ACHN (cell line): ENCODE measurements around the gene GAP43.
A peak's percentile ranks its signal among the peaks of the same experiment; 100 is the strongest.

Experiments used
- DNase-seq: peaks from one replicate; pipeline ENCODE4 v3.0.0-alpha.2; 2015
- in situ Hi-C: cut with HindIII; loops from 2 replicates; pipeline ENCODE4 v1.10.0; 2017; ENCODE audit warnings: low sequenced_read_pairs, low pct_ligation_motif_present, low pct_unique_long_range_greater_than_20kb

Gene GAP43

DNA sequence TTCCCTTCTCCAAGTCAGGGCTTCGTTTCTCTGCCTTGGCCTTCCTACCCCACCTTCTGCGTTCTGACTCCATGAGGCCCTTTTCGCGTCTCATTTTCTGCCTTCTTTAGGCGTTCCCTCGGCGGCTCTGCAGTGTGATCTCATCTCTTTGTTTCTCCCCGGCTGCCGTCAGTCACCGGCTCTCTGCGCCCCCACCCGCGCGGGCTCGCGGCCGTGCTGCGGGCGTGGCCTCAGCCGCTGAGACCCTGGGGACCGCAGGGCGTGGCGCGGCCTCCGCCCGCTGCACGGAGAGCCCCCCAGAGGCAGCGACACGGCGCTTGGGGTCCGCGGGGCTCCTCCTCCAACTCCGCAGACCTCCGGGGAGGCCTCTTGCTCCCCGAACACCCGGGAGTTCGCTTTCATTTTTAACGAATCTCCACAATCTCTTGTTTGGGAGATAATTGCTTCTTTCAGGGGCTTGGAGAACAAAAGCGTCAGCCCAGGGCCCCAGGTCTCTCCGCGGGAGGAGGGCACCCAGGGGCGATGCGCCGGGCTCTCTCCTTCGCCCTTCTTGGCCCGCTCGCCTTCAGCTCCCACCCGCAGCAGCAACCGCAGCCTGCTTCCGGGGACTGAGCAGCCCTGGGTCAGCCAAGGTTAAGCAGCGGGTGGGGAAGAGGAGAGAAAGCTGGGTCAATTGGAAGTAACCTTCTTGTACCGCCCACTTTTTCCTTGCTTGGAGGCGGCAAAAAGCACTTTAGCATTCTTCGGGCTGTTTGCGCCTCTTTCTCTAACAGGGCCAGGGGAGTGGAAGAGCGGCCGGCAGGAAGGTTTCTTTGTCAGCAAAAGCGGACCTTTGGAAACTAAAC lies 35.2 kb downstream of the GAP43 start:
- peak; percentile 76 for DNase-seq
- in situ Hi-C loops = no loop called here

DNA sequence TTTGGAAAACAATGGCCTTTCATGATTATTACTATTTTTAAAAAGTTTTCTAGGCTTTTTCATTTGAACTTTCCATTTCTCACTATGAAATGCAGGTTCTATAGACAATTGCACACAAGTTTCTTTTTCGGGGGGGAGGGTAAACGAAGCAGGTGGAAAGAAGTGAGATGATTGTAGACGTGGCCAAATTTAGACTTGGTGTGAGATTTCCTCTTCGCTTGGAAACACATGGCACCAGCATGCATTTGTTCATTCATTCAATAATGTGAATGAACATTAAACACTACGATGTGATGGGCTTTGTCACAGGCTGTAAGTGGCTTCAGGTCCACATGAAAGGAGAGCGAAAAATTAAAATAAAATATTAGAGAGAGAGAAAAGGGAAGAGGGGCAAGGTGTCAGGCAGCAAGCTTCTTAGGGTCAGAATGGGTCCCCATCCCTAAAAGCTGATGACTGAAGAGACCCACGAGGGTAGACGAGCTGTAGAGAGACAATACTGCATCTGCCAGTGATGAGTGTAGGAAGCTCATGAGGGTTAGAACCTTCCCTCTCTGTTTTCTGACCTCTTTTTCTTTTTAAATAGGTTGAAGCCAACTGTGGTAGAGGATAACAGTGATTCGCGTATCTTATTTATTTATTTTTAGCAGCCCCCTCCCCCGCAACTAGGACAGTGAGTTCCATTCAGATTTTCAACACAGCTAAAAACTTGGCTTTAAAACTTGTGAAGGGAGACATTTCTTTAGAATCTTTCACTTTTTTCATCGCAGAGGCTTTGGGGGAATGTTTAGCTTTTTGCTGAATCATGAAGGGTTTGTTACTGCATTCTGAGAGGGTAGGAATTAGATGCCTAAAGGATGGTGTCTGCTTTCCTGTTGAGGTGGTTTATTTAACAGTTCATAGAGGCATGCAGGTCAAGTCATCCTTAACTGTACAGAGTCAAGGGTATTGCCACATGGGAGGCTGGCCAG lies 36.2 kb downstream of the GAP43 start:
- in situ Hi-C loops = no loop called here
- DNase-seq = no peak

GRCh38 chr3:115660646-115661337 lies 37.5 kb downstream of the GAP43 start:
- DNase-seq = no peak
- in situ Hi-C loops = no loop called here

GRCh38 chr3:115662356-115662755 lies 39.0 kb downstream of the GAP43 start:
- DNase-seq = no peak
- in situ Hi-C loops = no loop called here

DNA sequence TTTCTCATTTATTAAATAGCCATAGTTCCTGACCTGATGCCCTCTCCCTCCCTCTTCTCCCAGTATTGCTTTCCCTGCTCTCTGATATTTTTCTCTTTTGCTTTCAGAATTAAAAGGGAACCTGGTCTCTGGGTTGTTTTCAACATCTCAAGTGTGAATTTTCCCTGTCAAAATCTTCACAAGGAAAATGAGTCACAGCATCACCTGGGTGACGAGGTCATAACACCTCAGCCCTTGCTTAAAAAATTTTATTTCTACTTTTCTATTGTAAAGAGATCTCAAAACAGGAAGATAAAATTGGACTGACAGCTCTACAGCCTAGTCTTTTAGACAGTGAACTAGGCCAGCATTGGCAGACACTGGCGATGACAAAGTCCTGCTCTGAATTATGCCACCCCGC lies 40.1 kb downstream of the GAP43 start:
- DNase-seq = no peak
- in situ Hi-C loops = no loop called here

GRCh38 chr3:115666081-115666480 lies 42.8 kb downstream of the GAP43 start:
- in situ Hi-C loops = no loop called here
- no peak for DNase-seq

DNA sequence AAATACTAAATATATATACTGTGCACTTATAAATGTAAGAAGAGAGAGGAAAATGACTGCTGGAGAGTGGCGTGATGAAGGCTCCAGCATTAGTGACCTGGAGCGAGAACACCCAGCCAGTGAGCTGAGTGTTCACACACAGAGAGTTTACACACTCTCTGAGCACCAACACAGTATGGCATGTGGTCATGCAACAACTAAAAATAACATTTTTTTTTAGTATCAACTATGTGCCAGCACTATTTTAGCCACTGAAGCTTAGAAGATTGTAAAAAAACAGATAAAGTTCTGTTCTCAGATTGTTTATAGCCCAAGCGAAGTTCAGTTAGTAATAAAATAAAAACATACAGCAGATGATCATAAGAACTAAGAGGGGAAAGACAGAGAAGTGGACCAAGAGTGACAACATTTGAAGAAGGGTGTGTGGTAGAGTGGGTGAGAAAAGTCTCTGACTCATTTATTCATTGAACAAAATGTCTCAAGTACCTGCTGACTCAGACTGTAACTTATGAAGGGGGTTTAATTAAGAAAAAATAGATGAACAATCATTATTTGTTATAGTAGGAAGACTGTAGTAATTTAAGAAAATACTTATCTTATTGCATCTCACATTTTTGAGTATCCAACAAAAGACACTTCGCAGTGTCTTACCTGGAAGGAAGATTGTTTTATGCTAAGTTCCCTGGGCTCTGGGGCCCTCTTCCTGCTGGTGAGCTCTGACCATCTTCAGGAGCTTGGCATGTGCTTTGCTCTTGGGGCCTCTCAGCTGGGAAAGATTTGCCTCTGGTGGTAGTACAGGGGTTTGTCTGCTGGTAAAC lies 43.8 kb downstream of the GAP43 start:
- DNase-seq = no peak
- in situ Hi-C loops = no loop called here

- no peak for DNase-seq
- in situ Hi-C loops = no loop called here
Observed at GRCh38 chr3:115667738-115668065, 44.4 kb downstream of the GAP43 start.

DNA sequence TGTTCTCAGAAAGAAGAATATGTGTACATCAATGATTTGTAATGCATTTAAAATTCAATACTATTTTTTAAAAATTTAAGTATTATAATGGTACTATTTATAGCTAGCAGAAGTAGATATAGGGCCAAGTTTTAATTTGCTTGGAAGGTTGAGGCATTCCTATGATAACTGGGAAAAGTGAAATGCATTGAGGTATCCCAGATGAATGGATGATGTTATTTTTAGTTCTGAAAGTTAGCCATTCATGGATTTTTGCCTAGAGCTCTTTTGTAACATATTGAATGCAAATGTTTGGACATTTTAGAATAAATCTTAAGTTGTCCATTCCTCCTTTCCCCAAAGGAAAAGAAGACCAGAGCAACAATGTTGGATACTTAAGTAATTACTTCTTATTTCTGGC lies 47.6 kb downstream of the GAP43 start:
- in situ Hi-C loops = no loop called here

GRCh38 chr3:115671761-115672455 lies 48.6 kb downstream of the GAP43 start:
- peak; percentile 8 for DNase-seq
- in situ Hi-C loops = no loop called here

More for the DNA sequence above, 47.6 kb downstream of the GAP43 start:
- no peak for DNase-seq

DNA sequence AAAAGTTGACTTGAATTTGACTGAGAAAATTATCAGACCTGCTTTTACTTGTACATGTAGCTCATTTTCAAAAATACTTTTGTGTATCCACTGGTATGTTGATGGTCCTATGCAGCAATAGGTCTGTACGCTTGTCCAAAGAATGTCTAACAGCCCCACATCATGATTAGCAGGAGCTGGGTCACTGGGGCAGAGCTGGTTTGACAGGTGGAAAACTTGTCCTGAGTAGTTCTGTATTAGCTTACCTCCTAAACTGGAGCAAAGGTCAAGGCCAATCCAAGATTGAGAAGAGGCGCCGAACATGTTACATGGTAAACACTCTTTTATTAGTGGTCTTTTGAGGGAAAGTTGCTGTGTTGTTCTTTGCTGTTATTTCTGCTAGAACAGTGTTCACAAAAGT lies 50.6 kb downstream of the GAP43 start:
- no peak for DNase-seq
- in situ Hi-C loops = no loop called here

GRCh38 chr3:115676336-115676735 lies 53.0 kb downstream of the GAP43 start:
- in situ Hi-C loops = no loop called here
- DNase-seq = no peak

DNA sequence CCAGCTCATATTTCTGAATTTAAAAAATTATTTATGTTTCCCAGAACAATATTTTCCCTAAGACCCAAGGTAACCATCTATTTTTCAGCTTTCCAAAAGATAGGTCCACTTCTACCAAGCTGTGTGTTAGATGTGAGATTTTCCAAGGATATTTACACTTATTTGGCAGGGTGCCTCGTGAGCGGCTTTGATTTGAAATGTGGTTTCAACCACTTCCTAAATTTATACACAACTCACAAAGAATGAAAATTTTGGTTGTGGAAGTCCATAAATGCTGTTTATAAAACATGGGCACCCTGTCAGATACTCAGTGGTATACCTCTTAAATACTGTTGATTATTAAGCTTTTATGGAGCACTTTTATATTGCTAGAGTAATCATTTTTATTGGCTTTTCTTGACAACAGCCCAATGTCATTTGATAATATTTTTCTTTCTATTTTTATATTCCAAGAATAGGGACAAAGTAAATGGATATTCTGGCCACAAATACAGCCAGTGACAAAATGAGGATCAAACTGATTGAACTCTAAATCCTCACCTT lies 57.6 kb downstream of the GAP43 start:
- no peak for DNase-seq
- in situ Hi-C loops = no loop called here

DNA sequence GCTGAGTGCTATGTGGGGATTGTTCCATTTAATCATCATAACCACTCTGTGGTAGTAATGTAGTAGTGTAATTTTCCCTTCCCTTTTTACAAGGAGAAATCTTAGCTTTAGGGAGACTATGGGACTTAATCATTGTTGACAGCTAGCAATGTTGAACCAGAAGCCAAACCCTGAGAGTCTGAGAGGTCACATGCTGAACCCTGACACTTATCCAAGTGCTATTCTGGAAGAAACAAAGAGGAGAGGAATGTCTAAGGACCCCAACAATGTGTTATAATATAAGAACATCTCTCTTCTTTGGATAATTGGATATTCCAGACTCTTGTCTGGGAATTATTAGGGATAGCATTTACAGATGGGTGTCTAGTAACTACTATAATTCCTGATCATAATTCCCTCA lies 58.4 kb downstream of the GAP43 start:
- in situ Hi-C loops = no loop called here
- no peak for DNase-seq

GRCh38 chr3:115683305-115683704 lies 60.0 kb downstream of the GAP43 start:
- in situ Hi-C loops = no loop called here
- no peak for DNase-seq

DNA sequence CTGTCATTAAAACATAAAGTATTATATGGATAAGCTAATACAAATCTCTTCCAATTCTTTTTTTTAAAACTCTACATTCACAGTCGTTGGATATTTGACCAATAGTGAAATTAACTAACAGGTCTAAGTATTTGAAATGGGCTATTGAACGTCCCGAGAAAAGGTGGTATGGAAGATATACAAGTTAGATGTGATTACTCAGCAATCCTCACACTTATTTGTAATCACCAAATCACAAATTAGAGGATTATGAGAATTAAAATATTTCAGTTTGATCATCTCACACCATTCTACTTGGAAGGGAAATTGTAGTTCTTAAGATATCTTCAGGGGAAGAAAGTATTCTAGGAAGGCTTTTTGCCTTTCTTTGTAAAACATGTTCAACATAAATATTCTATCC lies 60.5 kb downstream of the GAP43 start:
- in situ Hi-C loops = no loop called here
- DNase-seq = no peak

DNA sequence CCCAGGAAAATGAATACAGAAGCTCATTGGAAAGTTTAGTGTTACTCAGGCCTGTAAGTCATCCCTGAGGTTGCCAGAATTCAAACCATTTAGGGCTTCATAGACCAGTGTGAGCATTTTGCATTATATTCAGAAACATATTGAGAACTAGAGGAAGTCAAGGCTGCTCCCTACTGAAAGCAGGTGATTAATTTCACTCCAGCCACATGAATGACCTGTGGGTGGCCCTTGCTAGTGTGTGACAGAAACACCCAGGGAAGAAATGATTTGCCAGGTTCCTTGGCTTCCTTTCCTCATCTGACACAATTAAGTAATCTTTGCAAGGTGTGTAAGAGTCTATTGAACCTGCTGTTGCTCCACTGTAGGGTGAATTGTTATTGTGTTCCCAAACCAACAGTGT lies 61.8 kb downstream of the GAP43 start:
- DNase-seq = no peak
- in situ Hi-C loops = no loop called here

DNA sequence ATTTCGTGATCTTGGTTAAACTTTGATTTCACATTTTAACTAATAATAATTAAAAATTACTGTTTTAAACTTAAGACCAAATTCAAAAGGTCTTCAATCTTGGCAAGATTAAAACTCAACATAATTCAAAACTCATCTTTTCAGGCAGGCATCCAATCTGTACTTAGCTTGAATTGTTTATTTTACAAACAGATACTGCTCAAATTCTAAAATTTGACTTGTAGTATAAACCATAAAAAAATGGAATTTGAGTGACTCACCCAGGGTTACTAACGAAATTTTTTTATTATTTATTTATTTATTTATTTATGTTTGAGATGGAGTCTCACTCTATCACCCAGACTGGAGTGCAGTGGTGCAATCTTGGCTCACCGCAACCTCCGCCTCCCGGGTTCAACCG lies 64.4 kb downstream of the GAP43 start:
- in situ Hi-C loops = no loop called here
- DNase-seq = no peak
